Osteoblast (primary cell): ENCODE measurements around the gene ZNF440. TPM values are rescaled to one million over a fixed set of nuclear protein-coding genes. Genes with fewer than 3 reads are reported as not detected.
A peak's percentile ranks its signal among the peaks of the same experiment; 100 is the strongest.

ENCODE experiments used
- DNase-seq: peaks from one replicate; pipeline ENCODE4 v3.0.0; 2011; ENCODE audit warnings: low spot score, mixed read lengths; ENCODE audit not compliant: insufficient read length; ENCODE audit errors: missing footprints
- H2AFZ ChIP-seq: 2 replicates; pipeline ENCODE4 v1.6.0; 2011; ENCODE audit warnings: mild to moderate bottlenecking, low read length
- H3K27ac ChIP-seq: 2 replicates; pipeline ENCODE4 v1.5.1; 2011; ENCODE audit warnings: mild to moderate bottlenecking, low read depth, low read length, moderate library complexity
- H3K27me3 ChIP-seq: 2 replicates; pipeline ENCODE4 v1.6.0; 2012; ENCODE audit warnings: mild to moderate bottlenecking, control low read depth, inconsistent platforms, low read length, moderate library complexity; ENCODE audit not compliant: insufficient read depth
- H3K36me3 ChIP-seq: 2 replicates; pipeline ENCODE4 v1.5.1; 2011; ENCODE audit warnings: mild to moderate bottlenecking, low read length, control low read depth, moderate library complexity; ENCODE audit not compliant: insufficient read depth
- H3K4me1 ChIP-seq: 2 replicates; pipeline ENCODE4 v1.5.1; 2011; ENCODE audit warnings: mild to moderate bottlenecking, low read length, control low read depth, moderate library complexity; ENCODE audit not compliant: insufficient read depth
- H3K4me2 ChIP-seq: 2 replicates; pipeline ENCODE4 v1.6.0; 2011; ENCODE audit warnings: mild to moderate bottlenecking, low read length; ENCODE audit not compliant: insufficient read depth
- H3K4me3 ChIP-seq: fragments of 200-600 bp; sonication (generic); 3 replicates; pipeline ENCODE4 v1.5.1; 2012; ENCODE audit warnings: mild to moderate bottlenecking, low read length, inconsistent platforms; ENCODE audit not compliant: insufficient read depth
- H3K79me2 ChIP-seq: 2 replicates; pipeline ENCODE4 v1.6.0; 2012; ENCODE audit warnings: mild to moderate bottlenecking, low read length, control low read depth, inconsistent platforms; ENCODE audit not compliant: insufficient read depth
- H3K9me3 ChIP-seq: 2 replicates; pipeline ENCODE4 v1.5.1; 2011; ENCODE audit warnings: low read depth, low read length, control low read depth
- H4K20me1 ChIP-seq: 2 replicates; pipeline ENCODE4 v1.6.0; 2012; ENCODE audit warnings: mild to moderate bottlenecking, low read length, control low read depth; ENCODE audit not compliant: insufficient read depth
- total RNA-seq: library from RNA; depleted of rRNA; stranded (reverse); fragments of >200 nt; gene quantifications from 2 replicates; pipeline ENCODE4 v1.2.3, GENCODE V29; 2012
- TF ChIP-seq, protein P1 (sequence below): IDR thresholded peaks from 2 replicates; pipeline ENCODE4 v1.5.1; 2011; ENCODE audit warnings: mild to moderate bottlenecking, low read depth, low read length, moderate library complexity; ENCODE audit errors: extremely low read depth

Gene ZNF440
- total RNA-seq, 1 donor: 11.2 TPM

DNA sequence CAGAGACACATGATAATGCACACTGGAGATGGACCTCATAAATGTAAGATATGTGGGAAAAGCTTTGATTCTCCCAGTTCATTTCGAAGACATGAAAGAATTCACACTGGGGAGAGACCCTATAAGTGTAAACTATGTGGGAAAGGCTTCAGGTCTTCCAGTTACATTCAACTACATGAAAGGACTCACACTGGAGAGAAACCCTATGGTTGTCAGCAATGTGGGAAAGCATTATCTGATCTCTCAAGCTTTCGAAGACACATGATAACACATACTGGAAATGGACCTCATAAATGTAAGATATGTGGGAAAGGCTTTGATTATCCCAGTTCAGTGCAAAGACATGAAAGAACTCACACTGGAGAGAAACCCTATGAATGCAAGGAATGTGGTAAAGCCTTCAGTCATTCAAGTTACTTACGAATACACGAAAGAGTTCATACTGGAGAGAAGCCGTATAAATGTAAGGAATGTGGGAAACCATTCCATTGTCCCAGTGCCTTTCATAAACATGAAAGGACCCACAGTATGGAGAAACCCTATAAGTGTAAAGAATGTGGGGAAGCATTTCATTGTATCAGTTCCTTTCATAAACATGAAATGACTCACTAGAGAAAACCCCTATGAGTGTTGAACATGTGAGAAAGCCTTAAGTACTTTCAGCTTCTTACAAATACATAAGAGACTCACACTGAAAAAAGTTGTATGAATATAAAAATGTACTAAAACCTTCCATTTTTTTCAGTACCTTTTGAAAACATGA, 32.6 kb upstream of the ZNF440 start:
- H4K20me1 ChIP-seq: no peaks in the 10 kb centered on the region
- peaks cover 44% of the 10 kb centered on the region for H3K36me3 ChIP-seq
- H2AFZ ChIP-seq: no peak overlapping the region
- no peak overlapping the region for H3K27ac ChIP-seq
- H3K4me1 ChIP-seq: no peaks in the 10 kb centered on the region
- H3K9me3 ChIP-seq: peaks cover 69% of the 10 kb centered on the region
- H3K4me3 ChIP-seq: peak overlapping the region; percentile 5
- no peaks in the 10 kb centered on the region for H3K79me2 ChIP-seq
- TF ChIP-seq, protein P1, sequence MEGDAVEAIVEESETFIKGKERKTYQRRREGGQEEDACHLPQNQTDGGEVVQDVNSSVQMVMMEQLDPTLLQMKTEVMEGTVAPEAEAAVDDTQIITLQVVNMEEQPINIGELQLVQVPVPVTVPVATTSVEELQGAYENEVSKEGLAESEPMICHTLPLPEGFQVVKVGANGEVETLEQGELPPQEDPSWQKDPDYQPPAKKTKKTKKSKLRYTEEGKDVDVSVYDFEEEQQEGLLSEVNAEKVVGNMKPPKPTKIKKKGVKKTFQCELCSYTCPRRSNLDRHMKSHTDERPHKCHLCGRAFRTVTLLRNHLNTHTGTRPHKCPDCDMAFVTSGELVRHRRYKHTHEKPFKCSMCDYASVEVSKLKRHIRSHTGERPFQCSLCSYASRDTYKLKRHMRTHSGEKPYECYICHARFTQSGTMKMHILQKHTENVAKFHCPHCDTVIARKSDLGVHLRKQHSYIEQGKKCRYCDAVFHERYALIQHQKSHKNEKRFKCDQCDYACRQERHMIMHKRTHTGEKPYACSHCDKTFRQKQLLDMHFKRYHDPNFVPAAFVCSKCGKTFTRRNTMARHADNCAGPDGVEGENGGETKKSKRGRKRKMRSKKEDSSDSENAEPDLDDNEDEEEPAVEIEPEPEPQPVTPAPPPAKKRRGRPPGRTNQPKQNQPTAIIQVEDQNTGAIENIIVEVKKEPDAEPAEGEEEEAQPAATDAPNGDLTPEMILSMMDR: no peak
- no peaks in the 10 kb centered on the region for H3K27me3 ChIP-seq
- no peak overlapping the region for H3K4me2 ChIP-seq
- no peak for DNase-seq

DNA sequence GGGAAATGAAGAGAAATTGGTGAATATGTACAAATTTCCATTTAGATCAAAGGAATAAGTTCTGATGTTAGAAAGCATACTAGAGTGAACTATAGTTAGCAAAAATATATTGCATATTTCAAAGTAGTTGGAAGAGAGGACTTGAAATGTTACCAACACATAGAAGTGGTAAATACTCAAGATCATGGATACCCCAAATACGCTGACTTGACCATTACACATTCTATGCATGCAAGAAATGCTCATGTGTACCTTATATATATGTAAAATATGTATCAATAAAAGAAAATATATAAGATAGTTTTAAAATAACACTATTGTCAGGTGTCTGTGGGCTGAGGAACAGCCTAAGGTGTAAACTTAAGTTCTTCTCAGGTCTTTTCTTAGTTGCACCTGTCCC, 30.3 kb upstream of the ZNF440 start:
- TF ChIP-seq, protein P1: no peak
- Histone ChIP-seq H3K4me2 (no peak overlapping the region), H3K4me3 (no peak overlapping the region), H3K27me3 (no peaks in the 10 kb centered on the region), H2AFZ (no peak overlapping the region), H3K9me3 (peaks cover 64% of the 10 kb centered on the region), H3K36me3 (peaks cover 28% of the 10 kb centered on the region), H4K20me1 (no peaks in the 10 kb centered on the region), H3K27ac (no peak overlapping the region), H3K4me1 (no peaks in the 10 kb centered on the region), H3K79me2 (no peaks in the 10 kb centered on the region)
- no peak for DNase-seq

DNA sequence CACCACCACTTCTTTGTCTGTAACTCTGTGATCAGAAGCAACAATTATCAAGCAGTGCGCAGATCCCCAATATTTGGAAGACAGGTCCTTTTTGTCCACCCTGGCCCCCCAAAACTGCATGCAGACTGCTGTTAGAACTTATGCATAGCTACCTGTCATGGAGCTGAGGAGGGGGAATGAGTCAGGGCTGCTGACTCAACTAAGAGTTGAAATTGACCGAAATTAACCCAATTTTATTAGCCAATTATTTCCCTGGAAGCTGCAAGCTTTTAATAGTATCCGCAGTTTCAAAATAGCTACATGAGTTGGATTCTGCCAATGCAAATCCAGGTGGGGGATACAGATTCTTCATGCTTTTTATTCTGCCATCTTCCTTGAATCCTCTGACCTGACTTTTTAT, 29.7 kb upstream of the ZNF440 start:
- Histone ChIP-seq H4K20me1 (no peaks in the 10 kb centered on the region), H3K79me2 (no peaks in the 10 kb centered on the region), H3K4me2 (no peak overlapping the region), H3K4me1 (no peaks in the 10 kb centered on the region), H3K27me3 (no peaks in the 10 kb centered on the region), H2AFZ (no peak overlapping the region), H3K9me3 (peaks cover 60% of the 10 kb centered on the region), H3K36me3 (peaks cover 25% of the 10 kb centered on the region), H3K27ac (no peak overlapping the region), H3K4me3 (no peak overlapping the region)
- TF ChIP-seq, protein P1: no peak
- DNase-seq: no peak

DNA sequence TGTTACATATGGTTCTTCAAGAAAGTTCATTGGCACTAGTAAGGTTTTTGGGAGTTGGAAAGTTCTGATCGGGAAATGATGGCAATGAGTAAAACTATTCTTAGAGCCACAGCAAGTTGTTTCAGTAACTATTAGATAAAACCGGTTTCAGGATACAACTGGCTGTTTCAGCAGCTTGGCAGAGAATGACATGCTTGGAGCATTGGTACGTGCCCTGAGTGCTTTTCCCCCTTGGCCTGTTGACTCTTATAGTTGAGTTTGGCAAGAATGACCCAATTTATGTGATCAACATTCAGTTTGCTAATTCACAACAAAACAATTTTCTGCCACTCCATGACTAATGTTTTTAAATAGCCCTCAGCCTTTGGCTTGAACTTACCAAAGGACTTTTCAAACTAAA, 26.5 kb upstream of the ZNF440 start:
- H3K9me3 ChIP-seq: peaks cover 32% of the 10 kb centered on the region

More for the DNA sequence above, 26.5 kb upstream of the ZNF440 start:
- Histone ChIP-seq H4K20me1 (no peaks in the 10 kb centered on the region), H3K4me1 (no peaks in the 10 kb centered on the region), H3K4me2 (no peak overlapping the region), H3K27me3 (no peaks in the 10 kb centered on the region), H3K4me3 (no peak overlapping the region), H2AFZ (no peak overlapping the region), H3K36me3 (no peaks in the 10 kb centered on the region), H3K79me2 (no peaks in the 10 kb centered on the region), H3K27ac (no peak overlapping the region)
- no peak for DNase-seq
- TF ChIP-seq, protein P1: no peak
